Transverse colon (tissue), 4 donors: ENCODE data around the gene KMT2A. TPM values are rescaled to one million over a fixed set of nuclear protein-coding genes. Genes with fewer than 3 reads are reported as not detected.

ENCODE experiments used
- DNase-seq: peaks from one replicate; pipeline ENCODE4 v3.0.0-alpha.2; 2019
- H3K27ac ChIP-seq, 4 donors: fragments of 200-600 bp; sonication (generic); 2 replicates each; pipeline ENCODE4 v1.5.1; 2016 to 2018; ENCODE audit warnings: inconsistent platforms in 4 of 4
- H3K27me3 ChIP-seq: fragments of 200-600 bp; sonication (generic); 2 replicates; pipeline ENCODE4 v1.5.1; 2017; ENCODE audit warnings: inconsistent platforms
- H3K36me3 ChIP-seq, 4 donors: fragments of 200-600 bp; sonication (generic); 2 replicates each; pipeline ENCODE4 v1.5.1; 2017 to 2019; ENCODE audit warnings: inconsistent platforms in 4 of 4
- H3K4me1 ChIP-seq, 4 donors: fragments of 200-600 bp; sonication (generic); 2 replicates each; pipeline ENCODE4 v1.5.1; 2017 to 2020; ENCODE audit warnings: inconsistent platforms in 4 of 4
- H3K4me3 ChIP-seq, 4 donors: fragments of 200-600 bp; sonication (generic); 1 replicate in 1 of 4; 2 replicates in 3 of 4; pipeline versions ENCODE4 v1.5.1 to v1.6.1; 2017 to 2019; ENCODE audit warnings: inconsistent platforms in 4 of 4
- H3K9me3 ChIP-seq, 2 donors: fragments of 200-600 bp; sonication (generic); 2 replicates each; pipeline ENCODE4 v1.5.1; 2017 to 2019; ENCODE audit warnings: inconsistent platforms in 2 of 2
- EP300 ChIP-seq: sonication (generic); formaldehyde crosslinking; IDR thresholded peaks from one replicate; pipeline ENCODE4 v1.6.1; 2017; ENCODE audit warnings: antibody characterized with exemption, low read depth
- POLR2A ChIP-seq: fragments of 450-650 bp; IDR thresholded peaks from one replicate; pipeline ENCODE4 v1.6.1; 2016; ENCODE audit warnings: antibody characterized with exemption, mild to moderate bottlenecking, moderate library complexity
- POLR2AphosphoS5 ChIP-seq, 3 donors: sonication (generic); formaldehyde crosslinking; IDR thresholded peaks; one replicate each; pipeline ENCODE4 v1.6.1; 2016; ENCODE audit warnings: antibody characterized with exemption in 3 of 3
- WGBS, 2 donors: methylation state at CpG; one replicate each; pipeline ENCODE4 v1.1.5; 2018; ENCODE audit warnings: low coverage in 1 of 2; 5-methylcytosine and 5-hydroxymethylcytosine counted together
- in situ Hi-C, 4 donors: fragments of 200-750 bp; cut with MboI; loops; one replicate each; pipeline versions ENCODE4 v1.15.0 to v1.15.1; 2017; ENCODE audit warnings: low sequenced_read_pairs in 3 of 4, low pct_ligation_motif_present in 1 of 4, low pct_unique_long_range_greater_than_20kb in 1 of 4
- intact Hi-C: fragments of 100-400 bp; cut with DNase I; formaldehyde crosslinking; loops from one replicate; pipeline ENCODE4 v1.15.1; 2023; ENCODE audit warnings: low total_unique reads
- total RNA-seq, 4 donors: library from RNA; depleted of rRNA; stranded (reverse); fragments of >200 nt; gene quantifications; one replicate each; pipeline ENCODE4 v1.1.0, GENCODE V29; 2016
- TF ChIP-seq, protein P1 (sequence below), 5 experiments: fragments of 200-600 bp in 3 of 5; fragments of 450-650 bp in 2 of 5; sonication (generic) in 3 of 5; IDR thresholded peaks; 1 replicate in 2 of 5; 2 replicates in 3 of 5; pipeline ENCODE4 v1.5.1; 2016 to 2017; ENCODE audit warnings: antibody characterized with exemption in 5 of 5, inconsistent platforms in 3 of 5, mild to moderate bottlenecking in 2 of 5, moderate library complexity in 1 of 5

Gene KMT2A
- 100 to 1,000 TPM in 1 of 4 donors, 10 to 100 TPM in 3; 51.1 to 120 (median 75.5) TPM for total RNA-seq

DNA sequence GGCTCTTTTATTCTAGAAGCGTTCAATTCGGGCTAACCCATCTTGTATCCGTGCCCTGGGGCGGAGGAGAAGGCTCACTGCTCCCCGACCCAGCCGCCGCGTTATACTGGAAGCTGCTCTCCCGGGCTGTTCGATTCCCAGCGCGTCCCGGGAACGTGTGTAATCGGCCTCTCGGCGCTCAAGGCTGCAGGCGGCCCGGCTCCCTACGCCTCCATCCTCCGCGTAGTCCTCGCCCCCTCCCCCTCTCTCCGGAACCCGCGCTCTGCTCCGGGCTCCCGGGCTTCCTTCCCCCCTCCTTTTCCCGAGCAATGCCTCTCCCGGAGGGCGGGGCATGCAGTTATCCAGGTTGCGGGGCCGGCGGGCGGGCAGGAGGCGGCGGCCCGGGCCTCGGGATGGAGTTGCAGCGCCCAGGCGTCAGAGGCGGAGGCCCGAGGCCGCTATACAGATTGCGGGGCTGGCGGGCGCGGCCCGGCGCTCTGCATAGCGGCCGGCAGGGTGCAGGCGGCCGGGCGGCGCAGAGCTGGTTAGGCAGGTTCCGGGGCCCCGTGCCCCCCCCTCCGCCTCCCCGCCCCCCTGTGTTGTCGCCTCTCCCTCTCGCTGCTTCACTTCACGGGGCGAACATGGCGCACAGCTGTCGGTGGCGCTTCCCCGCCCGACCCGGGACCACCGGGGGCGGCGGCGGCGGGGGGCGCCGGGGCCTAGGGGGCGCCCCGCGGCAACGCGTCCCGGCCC, at the start of gene KMT2A:
Gene KMT2A, plus strand, starts transcription at position 600 of the 732 bp plus-strand sequence. Its CDS starts 21 bp downstream, at position 621.
- H3K4me3 ChIP-seq, result peak within 1 kb of the TSS; percentile 93 to 99 (median 96)
- TF ChIP-seq, protein P1, sequence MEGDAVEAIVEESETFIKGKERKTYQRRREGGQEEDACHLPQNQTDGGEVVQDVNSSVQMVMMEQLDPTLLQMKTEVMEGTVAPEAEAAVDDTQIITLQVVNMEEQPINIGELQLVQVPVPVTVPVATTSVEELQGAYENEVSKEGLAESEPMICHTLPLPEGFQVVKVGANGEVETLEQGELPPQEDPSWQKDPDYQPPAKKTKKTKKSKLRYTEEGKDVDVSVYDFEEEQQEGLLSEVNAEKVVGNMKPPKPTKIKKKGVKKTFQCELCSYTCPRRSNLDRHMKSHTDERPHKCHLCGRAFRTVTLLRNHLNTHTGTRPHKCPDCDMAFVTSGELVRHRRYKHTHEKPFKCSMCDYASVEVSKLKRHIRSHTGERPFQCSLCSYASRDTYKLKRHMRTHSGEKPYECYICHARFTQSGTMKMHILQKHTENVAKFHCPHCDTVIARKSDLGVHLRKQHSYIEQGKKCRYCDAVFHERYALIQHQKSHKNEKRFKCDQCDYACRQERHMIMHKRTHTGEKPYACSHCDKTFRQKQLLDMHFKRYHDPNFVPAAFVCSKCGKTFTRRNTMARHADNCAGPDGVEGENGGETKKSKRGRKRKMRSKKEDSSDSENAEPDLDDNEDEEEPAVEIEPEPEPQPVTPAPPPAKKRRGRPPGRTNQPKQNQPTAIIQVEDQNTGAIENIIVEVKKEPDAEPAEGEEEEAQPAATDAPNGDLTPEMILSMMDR (IDR thresholded peaks at IDR 0.05), result peak in 3 of 5 experiments; percentile 14 to 96 (median 80)
- TF ChIP-seq EP300, result no peak
- no peak for TF ChIP-seq POLR2A
- TF ChIP-seq POLR2AphosphoS5 (IDR thresholded peaks at IDR 0.05), result peak; percentile 39 to 63 (median 57)
- no peaks in the 10 kb centered on the region for H3K27me3 ChIP-seq
- peak within 1 kb of the TSS; percentile 94 to 96 (median 94) for H3K27ac ChIP-seq
- no peaks in the 10 kb centered on the region for H3K9me3 ChIP-seq
- in situ Hi-C loops (no loop called here), intact Hi-C loops (loop anchor here (5.0 kb wide), 1 partner anchor 34 kb away; the partner anchor contains the start of gene ATP5MG)
- no peaks in the 10 kb centered on the region for H3K36me3 ChIP-seq
- DNase-seq, result peak; percentile 98
- H3K4me1 ChIP-seq, result peaks cover 8 to 49% (median 34%) of the 10 kb centered on the region in 4 donors
- WGBS, 2 donors, result 0% methylated on average over 29 of the region's 83 CpGs; no CpG with 5 or more reads in 1 of the 2 donors

DNA sequence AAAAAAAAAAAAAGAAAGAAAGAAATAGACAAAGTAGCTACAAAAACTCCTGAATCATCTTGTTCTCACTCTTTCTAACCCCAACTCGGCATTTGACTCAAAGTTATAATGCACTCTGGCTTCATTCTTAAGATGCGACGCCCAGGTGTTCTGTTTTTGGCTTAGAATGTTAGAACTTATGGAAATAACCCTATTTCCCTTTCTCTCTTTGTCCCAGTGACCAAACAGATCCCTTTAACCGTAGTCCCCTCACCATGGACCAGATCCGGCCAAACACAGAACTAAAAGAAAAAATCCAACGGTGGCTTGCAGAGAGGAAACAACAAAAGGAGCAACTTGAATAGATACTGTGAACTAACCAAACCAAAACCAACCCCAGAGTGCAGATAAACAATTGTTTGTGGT, 40.2 kb upstream of the KMT2A start:
- WGBS, 2 donors, result 78 to 80% methylated on average over 5 to 6 of the region's 6 CpGs
- H3K27me3 ChIP-seq, result no peaks in the 10 kb centered on the region
- DNase-seq, result no peak
- TF ChIP-seq POLR2A (no peak), POLR2AphosphoS5 (IDR thresholded peaks at IDR 0.05) (no peak), EP300 (no peak)
- TF ChIP-seq, protein P1 (IDR thresholded peaks at IDR 0.05), result no peak
- H3K4me3 ChIP-seq, result no peak overlapping the region
- peak overlapping the region in 1 of 4 donors; percentile 26 for H3K27ac ChIP-seq
- in situ Hi-C loops, result loop anchor here in 1 of 4 donors (10.0 kb wide), 1 partner anchor 99 kb away; no protein-coding TSS in a partner anchor
- H3K4me1 ChIP-seq, result peaks cover 0 to 8% (median 4%) of the 10 kb centered on the region in 4 donors
- peaks cover 0 to 52% (median 25%) of the 10 kb centered on the region in 4 donors for H3K36me3 ChIP-seq
- intact Hi-C loops, result no loop called here
- H3K9me3 ChIP-seq, result no peaks in the 10 kb centered on the region

DNA sequence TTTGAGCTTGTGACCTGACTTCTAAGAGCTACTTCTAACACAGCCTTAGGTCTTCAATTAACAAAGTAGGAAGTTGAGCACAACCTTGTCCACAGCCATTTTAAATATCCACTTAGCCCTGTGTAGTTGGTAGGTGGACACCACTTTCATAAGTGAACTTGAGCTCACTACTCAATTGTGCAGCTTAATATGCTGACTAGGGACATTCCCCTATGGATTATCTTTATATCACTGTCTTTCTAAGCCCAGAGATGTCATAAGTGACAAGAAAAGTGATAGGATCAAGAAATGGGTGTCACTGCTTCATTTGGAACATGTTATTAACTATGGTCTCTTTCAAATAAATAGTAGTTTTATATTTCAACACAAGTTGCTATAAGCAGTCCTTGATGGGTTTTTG, 38.8 kb upstream of the KMT2A start:
- no peak for TF ChIP-seq POLR2A
- TF ChIP-seq POLR2AphosphoS5 (IDR thresholded peaks at IDR 0.05), result no peak
- no peak for TF ChIP-seq EP300
- TF ChIP-seq, protein P1 (IDR thresholded peaks at IDR 0.05), result no peak
- no peak overlapping the region for H3K27ac ChIP-seq
- H3K9me3 ChIP-seq, result no peaks in the 10 kb centered on the region
- no peak overlapping the region for H3K4me3 ChIP-seq
- peaks cover 0 to 41% (median 19%) of the 10 kb centered on the region in 4 donors for H3K36me3 ChIP-seq
- no peak for DNase-seq
- H3K4me1 ChIP-seq, result peaks cover 0 to 11% (median 5%) of the 10 kb centered on the region in 4 donors
- in situ Hi-C loops (loop anchor here in 1 of 4 donors (10.0 kb wide), 1 partner anchor 97 kb away; no protein-coding TSS in a partner anchor), intact Hi-C loops (no loop called here)
- no peaks in the 10 kb centered on the region for H3K27me3 ChIP-seq

DNA sequence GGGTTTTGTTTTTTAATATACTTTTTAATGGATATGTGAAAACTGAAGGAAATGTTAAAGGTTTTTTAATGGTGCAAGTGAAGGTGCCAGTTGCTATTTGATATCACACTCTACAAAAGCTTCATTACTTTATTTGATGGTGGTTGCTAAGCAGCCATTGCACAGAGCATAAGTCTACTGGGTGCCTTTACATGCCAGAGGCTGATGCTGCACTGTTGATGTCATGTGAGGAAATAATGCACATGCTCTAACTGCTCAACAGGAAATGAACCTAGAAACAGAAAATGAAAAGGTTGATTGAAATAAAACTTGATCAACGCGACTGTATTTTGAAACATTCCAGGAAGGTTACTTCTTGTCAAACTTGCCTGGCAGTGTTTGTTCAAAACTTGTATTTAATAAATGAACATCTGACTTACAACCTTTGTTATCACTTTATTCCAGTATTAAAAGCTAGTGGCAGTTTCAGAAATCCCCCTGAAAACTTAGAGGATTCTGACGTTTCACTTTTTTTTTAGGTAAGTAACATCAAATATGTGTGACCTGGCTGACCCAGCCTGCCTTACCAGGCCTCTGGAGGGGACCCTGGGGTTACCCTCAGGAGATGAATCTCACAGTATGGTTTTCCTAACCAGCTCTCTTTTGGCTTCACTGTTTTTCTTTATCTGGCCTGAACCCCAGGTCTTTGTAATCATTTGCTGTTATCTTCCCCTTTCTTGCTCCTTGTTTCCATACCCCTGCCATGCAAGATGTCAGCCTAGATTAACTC, 37.3 kb upstream of the KMT2A start:
- Histone ChIP-seq H3K27ac (peak overlapping the region in 2 of 4 donors; percentile 55 to 56), H3K27me3 (no peaks in the 10 kb centered on the region), H3K4me3 (no peak overlapping the region), H3K36me3 (peaks cover 0 to 26% (median 12%) of the 10 kb centered on the region in 4 donors), H3K9me3 (no peaks in the 10 kb centered on the region), H3K4me1 (peaks cover 12 to 24% (median 17%) of the 10 kb centered on the region in 4 donors)
- intact Hi-C loops (no loop called here), in situ Hi-C loops (loop anchor here in 1 of 4 donors (10.0 kb wide), 1 partner anchor 96 kb away; no protein-coding TSS in a partner anchor)
- 44 to 47% methylated on average over 3 of the region's 3 CpGs for WGBS, 2 donors
- TF ChIP-seq, protein P1 (IDR thresholded peaks at IDR 0.05), result no peak
- no peak for TF ChIP-seq POLR2A
- TF ChIP-seq EP300, result no peak
- no peak for TF ChIP-seq POLR2AphosphoS5 (IDR thresholded peaks at IDR 0.05)
- DNase-seq, result no peak
